Mucosa of stomach (tissue), 1 donor: ENCODE data around the gene PRDM15.

ENCODE experiments used
- H3K27me3 ChIP-seq: one replicate; pipeline ENCODE4 v1.7.0; 2013; ENCODE audit warnings: mild to moderate bottlenecking, low read length; ENCODE audit not compliant: control insufficient read depth, insufficient read depth
- H3K36me3 ChIP-seq: one replicate; pipeline ENCODE4 v1.7.0; 2013; ENCODE audit warnings: low read length; ENCODE audit not compliant: control insufficient read depth, insufficient read depth
- H3K4me1 ChIP-seq: one replicate; pipeline ENCODE4 v1.7.0; 2013; ENCODE audit warnings: mild to moderate bottlenecking, low read length; ENCODE audit not compliant: control insufficient read depth, insufficient read depth
- H3K4me3 ChIP-seq: one replicate; pipeline ENCODE4 v1.7.0; 2013; ENCODE audit warnings: low read length
- H3K9ac ChIP-seq: one replicate; pipeline ENCODE4 v1.7.0; 2013; ENCODE audit warnings: mild to moderate bottlenecking, low read length, moderate library complexity
- H3K9me3 ChIP-seq: one replicate; pipeline ENCODE4 v1.7.0; 2013; ENCODE audit warnings: mild to moderate bottlenecking, low read length, moderate library complexity; ENCODE audit not compliant: control insufficient read depth
- donor health status: Pancreatic carcinoma.

Gene PRDM15

DNA sequence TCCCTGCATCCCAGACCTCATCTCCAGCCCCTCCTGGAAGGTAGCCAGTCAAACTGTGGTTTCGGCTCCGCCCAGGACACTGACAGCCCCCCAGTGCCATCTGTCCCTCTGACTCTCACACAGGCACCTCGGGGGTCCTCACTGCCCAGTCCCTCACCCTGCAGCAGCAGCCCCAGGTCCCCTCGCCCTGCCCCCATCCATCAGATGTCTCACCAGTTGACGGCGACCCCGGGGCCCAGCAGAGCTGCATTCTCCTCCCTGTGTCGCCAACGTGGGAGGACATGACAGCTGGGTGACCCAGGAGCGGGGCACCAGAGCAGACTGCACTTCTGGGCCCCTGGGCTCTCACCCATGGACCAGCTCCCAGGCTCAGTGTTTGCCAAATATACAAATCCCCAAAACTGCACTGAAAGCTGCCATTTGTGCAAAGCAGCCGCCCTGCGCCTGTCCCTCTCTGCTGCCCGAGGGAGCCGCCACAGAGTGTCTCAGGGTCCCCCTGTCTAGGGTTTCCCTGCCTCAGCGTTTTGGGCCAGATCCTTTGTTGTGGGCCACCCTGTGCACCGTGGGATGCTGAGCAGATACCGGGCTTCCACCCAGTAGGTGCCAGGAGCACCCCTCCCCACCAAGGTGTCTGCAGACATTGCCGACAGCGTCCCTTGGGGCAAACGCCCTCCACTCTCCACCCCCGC, 48.2 kb downstream of the PRDM15 start:
- Histone ChIP-seq H3K4me3 (no peak overlapping the region), H3K9ac (no peak overlapping the region), H3K4me1 (no peaks in the 10 kb centered on the region), H3K27me3 (no peaks in the 10 kb centered on the region), H3K9me3 (no peaks in the 10 kb centered on the region), H3K36me3 (no peaks in the 10 kb centered on the region)

- Histone ChIP-seq H3K4me3 (no peak overlapping the region), H3K27me3 (no peaks in the 10 kb centered on the region), H3K36me3 (no peaks in the 10 kb centered on the region), H3K4me1 (no peaks in the 10 kb centered on the region), H3K9ac (no peak overlapping the region), H3K9me3 (no peaks in the 10 kb centered on the region)
Observed at GRCh38 chr21:41830145-41830707, 48.9 kb downstream of the PRDM15 start.

GRCh38 chr21:41828884-41829360, 50.2 kb downstream of the PRDM15 start:
- Histone ChIP-seq H3K9ac (no peak overlapping the region), H3K27me3 (no peaks in the 10 kb centered on the region), H3K9me3 (no peaks in the 10 kb centered on the region), H3K36me3 (no peaks in the 10 kb centered on the region), H3K4me3 (no peak overlapping the region), H3K4me1 (no peaks in the 10 kb centered on the region)

- H3K27me3 ChIP-seq, result no peaks in the 10 kb centered on the region
- H3K4me1 ChIP-seq, result no peaks in the 10 kb centered on the region
- no peak overlapping the region for H3K9ac ChIP-seq
- H3K36me3 ChIP-seq, result no peaks in the 10 kb centered on the region
- H3K9me3 ChIP-seq, result no peaks in the 10 kb centered on the region
- no peak overlapping the region for H3K4me3 ChIP-seq
Observed at GRCh38 chr21:41827951-41828883, 50.9 kb downstream of the PRDM15 start.

DNA sequence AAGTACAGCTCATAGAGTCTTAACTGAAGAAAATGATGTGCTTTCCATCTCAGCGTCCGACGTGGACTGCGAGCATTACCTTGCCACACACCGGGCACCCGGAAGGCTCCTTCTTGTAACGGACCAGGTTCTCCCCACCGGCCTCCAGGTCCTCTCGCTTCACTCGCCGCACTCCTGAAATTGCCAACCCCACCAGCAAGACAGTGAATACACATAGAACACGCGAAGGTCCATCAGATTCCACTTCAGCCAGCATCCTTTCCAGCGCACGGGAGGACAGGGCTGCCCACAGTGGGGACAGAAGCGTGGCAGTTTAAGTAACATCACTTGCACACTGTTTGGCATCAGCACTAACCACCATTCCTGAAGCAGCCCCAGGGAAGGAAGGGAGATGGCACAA, 53.3 kb downstream of the PRDM15 start:
- Histone ChIP-seq H3K36me3 (no peaks in the 10 kb centered on the region), H3K9me3 (no peaks in the 10 kb centered on the region), H3K4me3 (no peak overlapping the region), H3K4me1 (no peaks in the 10 kb centered on the region), H3K9ac (no peak overlapping the region), H3K27me3 (no peaks in the 10 kb centered on the region)

DNA sequence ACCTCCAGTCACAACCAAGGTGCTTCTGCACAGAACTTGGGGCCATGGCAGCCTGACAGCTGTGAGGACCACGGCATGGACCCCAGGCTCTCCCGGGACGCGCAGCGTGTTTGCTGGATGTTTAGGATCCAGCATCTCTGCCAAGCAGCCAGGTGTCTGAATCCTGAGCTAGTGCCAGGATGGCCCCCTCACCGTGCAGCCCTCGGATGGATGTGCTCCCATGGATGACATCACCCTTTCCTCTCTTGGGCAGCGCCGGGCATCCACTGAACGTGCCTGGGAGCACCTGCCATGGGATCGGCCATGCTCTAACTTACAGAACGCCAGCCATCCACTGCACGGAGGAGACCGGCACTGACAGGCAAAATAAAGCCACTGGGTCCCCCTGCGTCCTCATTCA, 53.9 kb downstream of the PRDM15 start:
- Histone ChIP-seq H3K4me3 (no peak overlapping the region), H3K27me3 (no peaks in the 10 kb centered on the region), H3K36me3 (no peaks in the 10 kb centered on the region), H3K9ac (no peak overlapping the region), H3K9me3 (no peaks in the 10 kb centered on the region), H3K4me1 (no peaks in the 10 kb centered on the region)

DNA sequence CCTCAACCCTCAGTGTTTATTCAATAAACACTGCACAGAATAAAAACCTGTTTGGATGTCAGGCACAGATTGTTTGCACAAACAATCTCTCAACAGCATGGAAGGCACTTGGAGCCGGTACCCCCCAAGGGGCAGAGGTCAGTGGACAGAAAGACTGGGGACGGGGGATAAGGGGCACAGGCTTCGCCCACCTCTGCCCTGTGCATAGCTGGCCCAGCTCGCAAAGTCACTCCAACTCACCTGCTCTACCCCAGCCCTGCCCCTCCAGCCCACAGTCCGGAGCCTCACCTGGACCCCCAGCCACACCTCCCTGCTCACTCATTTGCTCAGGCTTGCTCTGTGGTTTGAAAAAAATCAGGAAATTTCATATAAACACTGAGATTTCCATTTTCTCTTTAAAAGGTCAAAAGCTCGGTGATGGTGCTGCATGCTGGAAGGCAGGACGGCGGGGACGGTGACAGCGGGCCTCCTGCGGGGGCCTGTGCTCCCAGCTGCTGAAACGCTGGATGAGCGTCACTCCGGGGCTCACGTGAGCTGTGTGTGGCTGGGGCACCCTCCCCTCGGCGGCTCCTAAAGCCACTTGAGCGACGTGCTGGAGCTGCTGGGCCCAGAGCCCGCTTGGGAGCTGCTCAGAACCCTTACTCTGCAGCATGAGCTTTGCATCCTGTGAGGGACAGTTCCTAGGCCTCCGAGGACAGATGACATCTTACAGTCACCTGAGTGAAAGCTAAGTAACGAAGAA, 54.5 kb downstream of the PRDM15 start:
- Histone ChIP-seq H3K4me1 (no peaks in the 10 kb centered on the region), H3K9ac (no peak overlapping the region), H3K36me3 (no peaks in the 10 kb centered on the region), H3K4me3 (no peak overlapping the region), H3K27me3 (no peaks in the 10 kb centered on the region), H3K9me3 (no peaks in the 10 kb centered on the region)

DNA sequence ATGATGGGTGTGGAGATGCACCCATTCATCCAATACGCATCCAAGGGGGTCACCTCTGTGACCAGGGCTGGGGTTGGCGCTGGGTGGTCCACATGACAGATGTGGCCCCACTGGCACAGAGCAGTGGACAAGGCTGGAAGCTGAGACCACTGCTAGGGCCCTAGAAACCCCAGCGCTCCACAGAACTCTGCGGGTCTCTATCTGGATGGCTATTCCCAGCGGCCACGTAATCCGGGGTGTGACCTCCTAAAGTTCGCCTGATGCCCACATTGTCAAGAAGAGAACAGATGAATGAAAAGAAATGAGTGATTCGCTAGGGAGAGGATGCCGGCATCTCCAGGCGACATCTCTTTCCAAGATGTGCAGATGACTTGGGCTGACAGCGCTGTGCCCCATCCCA, 55.2 kb downstream of the PRDM15 start:
- Histone ChIP-seq H3K36me3 (no peaks in the 10 kb centered on the region), H3K9me3 (no peaks in the 10 kb centered on the region)

GRCh38 chr21:41823166-41823565, 56.0 kb downstream of the PRDM15 start:
- no peak overlapping the region for H3K9ac ChIP-seq
- H3K4me3 ChIP-seq, result no peak overlapping the region
- no peaks in the 10 kb centered on the region for H3K27me3 ChIP-seq
- H3K36me3 ChIP-seq, result no peaks in the 10 kb centered on the region
- H3K9me3 ChIP-seq, result no peaks in the 10 kb centered on the region
- H3K4me1 ChIP-seq, result no peaks in the 10 kb centered on the region

More for the DNA sequence above, 55.2 kb downstream of the PRDM15 start:
- no peaks in the 10 kb centered on the region for H3K4me1 ChIP-seq
- H3K4me3 ChIP-seq, result no peak overlapping the region
- H3K9ac ChIP-seq, result no peak overlapping the region
- no peaks in the 10 kb centered on the region for H3K27me3 ChIP-seq

- H3K4me1 ChIP-seq, result peaks cover 3% of the 10 kb centered on the region
- no peak overlapping the region for H3K4me3 ChIP-seq
- no peaks in the 10 kb centered on the region for H3K9me3 ChIP-seq
- H3K36me3 ChIP-seq, result no peaks in the 10 kb centered on the region
- no peak overlapping the region for H3K9ac ChIP-seq
- H3K27me3 ChIP-seq, result no peaks in the 10 kb centered on the region
Observed at GRCh38 chr21:41821756-41822431, 57.2 kb downstream of the PRDM15 start.

DNA sequence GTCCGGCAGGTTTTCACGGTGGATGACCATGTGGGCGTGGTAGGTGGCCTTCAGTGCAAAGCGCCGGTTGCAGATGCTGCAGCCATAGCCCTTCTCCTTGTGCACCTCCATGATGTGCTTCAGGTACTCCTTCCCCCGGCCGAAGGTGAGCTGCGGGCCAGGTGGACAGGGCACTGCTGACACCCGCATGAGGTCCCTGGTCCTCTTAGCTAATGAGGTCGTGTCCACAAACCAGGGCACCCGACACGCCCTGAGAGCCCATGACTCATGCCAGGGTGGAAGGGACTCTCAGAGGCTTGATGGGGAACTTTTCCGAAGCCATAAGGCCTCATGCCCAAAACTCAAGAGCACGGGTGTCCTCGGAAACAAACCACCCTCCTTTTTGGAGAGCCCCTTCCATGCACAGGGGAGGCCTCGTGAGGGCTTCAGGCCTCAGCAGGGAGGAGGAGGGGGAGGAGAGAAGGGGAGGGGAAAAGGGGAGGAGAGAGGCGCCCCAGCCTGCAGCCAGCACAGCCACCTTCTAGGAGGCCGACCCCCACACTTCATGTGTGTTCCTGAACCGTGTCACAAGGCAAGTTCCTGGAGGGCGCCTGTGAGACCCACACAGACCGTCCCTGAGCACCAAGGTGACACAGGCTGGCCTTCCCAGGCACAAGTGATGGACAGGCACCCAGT, 57.9 kb downstream of the PRDM15 start:
- H3K36me3 ChIP-seq, result no peaks in the 10 kb centered on the region
- no peaks in the 10 kb centered on the region for H3K27me3 ChIP-seq
- H3K4me3 ChIP-seq, result no peak overlapping the region
- no peaks in the 10 kb centered on the region for H3K9me3 ChIP-seq
- H3K9ac ChIP-seq, result no peak overlapping the region
- H3K4me1 ChIP-seq, result peaks cover 9% of the 10 kb centered on the region
